22Rv1 (cell line): Measurements from ENCODE around the gene SCYGR6.

ENCODE experiments used
- CTCF ChIP-seq: fragments of 450-650 bp; IDR thresholded peaks from 2 replicates; pipeline ENCODE4 v1.5.1; 2017; ENCODE audit warnings: mild to moderate bottlenecking
- ZFX ChIP-seq: fragments of 450-650 bp; IDR thresholded peaks from 2 replicates; pipeline ENCODE4 v1.6.1; 2017; ENCODE audit warnings: antibody characterized with exemption, borderline replicate concordance

GRCh38 chr2:227717687-227718567 lies 6.6 kb downstream of the SCYGR6 start, which contains the start of gene SLC19A3:
- no peak for TF ChIP-seq CTCF
- no peak for TF ChIP-seq ZFX
